ENCODE measurements around the gene SSRP1.

DNA sequence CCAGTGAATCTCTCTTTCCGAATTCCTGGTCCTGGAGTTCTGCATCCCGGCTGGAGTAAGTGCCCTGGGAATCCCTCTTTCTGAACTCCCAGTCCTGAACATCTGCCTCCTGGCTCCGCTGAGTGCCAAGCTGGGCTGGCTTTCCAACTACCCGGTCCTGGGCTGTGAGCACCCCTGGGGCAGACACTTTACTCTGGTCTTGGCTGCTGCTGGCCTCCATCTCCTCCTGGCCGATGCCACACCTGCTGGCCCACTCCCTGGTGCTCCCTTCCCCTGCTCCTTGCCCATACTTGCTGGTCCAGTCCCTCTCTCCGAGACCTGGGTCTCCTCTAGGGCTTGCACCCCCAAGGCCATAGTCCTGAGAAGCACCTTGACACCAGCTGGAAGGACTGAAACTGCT is 25.6 kb downstream of the SSRP1 start:
- no peak for TF ChIP-seq SUZ12 (IDR thresholded peaks at IDR 0.05; ENCODE audit: extremely low read depth, insufficient read depth, insufficient read length)
- TF ChIP-seq YY1 (IDR thresholded peaks at IDR 0.05; ENCODE audit: insufficient read depth, insufficient read length) = no peak
